Umbilical cord (tissue), 2 donors: ENCODE data around the gene AIG1. TPM values are rescaled to one million over a fixed set of nuclear protein-coding genes. Genes with fewer than 3 reads are reported as not detected.

ENCODE experiments used
- DNase-seq: peaks from one replicate; pipeline ENCODE4 v3.0.0-alpha.2; 2015; ENCODE audit warnings: low spot score
- total RNA-seq: library from RNA; depleted of rRNA; stranded (reverse); fragments of >200 nt; gene quantifications from one replicate; pipeline ENCODE4 v1.2.3, GENCODE V29; 2014; ENCODE audit warnings: low replicate concordance; ENCODE audit not compliant: insufficient read depth

AIG1 gene
- total RNA-seq, 1 donor from 2014 or later = 14.2 TPM

- DNase-seq = no peak
These were observed 301.5 kb downstream of the AIG1 start for GRCh38 chr6:143362192-143362558.

GRCh38 chr6:143363299-143363698 lies 302.6 kb downstream of the AIG1 start:
- no peak for DNase-seq

- DNase-seq = peak; percentile 14
These were observed 307.7 kb downstream of the AIG1 start for GRCh38 chr6:143368426-143368825.

DNA sequence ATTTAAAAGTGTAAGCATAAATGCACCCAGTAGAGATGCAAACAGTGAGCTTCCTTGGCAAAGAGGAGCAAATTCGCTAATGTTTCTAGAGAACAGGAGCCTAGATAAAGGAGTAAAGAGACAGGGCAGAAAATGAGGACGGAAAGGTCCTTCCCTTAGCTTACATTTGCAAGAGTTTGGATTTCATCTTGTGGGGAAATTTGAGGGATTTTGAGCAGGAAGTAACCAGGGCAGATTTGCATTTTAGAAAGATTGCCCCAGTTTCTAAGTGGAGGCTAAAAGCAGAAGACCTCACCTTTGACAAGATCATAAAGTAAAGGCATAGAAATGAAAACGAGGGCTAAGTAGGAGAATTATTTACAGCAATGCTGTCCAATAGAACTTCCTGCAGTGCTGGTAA lies 309.3 kb downstream of the AIG1 start:
- no peak for DNase-seq

DNA sequence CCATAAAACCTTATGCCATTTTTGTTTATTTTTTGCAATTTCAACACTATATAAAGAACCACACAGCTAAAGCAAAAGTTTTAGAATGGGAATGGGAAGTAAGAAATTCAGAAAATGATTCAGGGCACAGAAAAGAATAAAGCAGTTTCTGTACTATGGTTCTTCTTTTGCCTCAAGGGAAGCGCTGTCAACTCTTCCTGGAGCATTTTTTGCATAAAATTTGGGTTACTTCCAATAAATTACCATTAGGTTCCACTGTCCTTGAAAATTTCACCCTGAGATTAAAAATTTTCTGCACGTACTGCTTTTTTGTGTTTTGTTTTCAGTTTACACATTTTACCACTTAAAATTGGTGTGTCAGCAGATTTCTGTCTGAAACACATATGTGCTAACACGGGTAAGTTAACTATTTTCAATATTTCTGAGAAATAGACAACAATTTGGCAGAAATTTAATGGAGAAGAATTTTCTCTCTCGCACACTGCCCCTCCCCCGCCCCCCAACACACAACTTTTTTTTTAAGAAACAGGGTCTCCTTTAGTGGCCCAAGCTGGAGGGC lies 310.2 kb downstream of the AIG1 start:
- DNase-seq = no peak

- DNase-seq = no peak
These were observed 311.7 kb downstream of the AIG1 start for GRCh38 chr6:143372199-143372882.

GRCh38 chr6:143374014-143374413 lies 313.3 kb downstream of the AIG1 start:
- DNase-seq = no peak

- DNase-seq = no peak
These were observed 314.4 kb downstream of the AIG1 start for GRCh38 chr6:143375022-143375585.

- DNase-seq = no peak
These were observed 315.7 kb downstream of the AIG1 start for GRCh38 chr6:143376375-143376774.

GRCh38 chr6:143376861-143377260 lies 316.2 kb downstream of the AIG1 start:
- no peak for DNase-seq

- DNase-seq = no peak
These were observed 324.9 kb downstream of the AIG1 start for GRCh38 chr6:143385636-143386035.

GRCh38 chr6:143390278-143390677 lies 329.6 kb downstream of the AIG1 start:
- no peak for DNase-seq

Other genes starting within 250 kb of the AIG1 start
- 8.4 TPM for gene HIVEP2, start 115.7 kb upstream of the AIG1 start, total RNA-seq